ENCODE results near the gene KMO. TPM values are rescaled to one million over a fixed set of nuclear protein-coding genes. Genes with fewer than 3 reads are reported as not detected.

KMO gene
- total and polyA plus RNA-seq, 2 donors (not counting 3 experiments of a cell fraction or from before 2014, with no cell fraction given) = not detected

- peak; percentile 85 for FAIRE-seq
- POLR2A ChIA-PET = no interaction called here
- Histone ChIP-seq H3K36me3 (ENCODE audit: control insufficient read depth in 2 of 2, extremely low read depth in 1 of 2, insufficient read depth in 2 of 2, low read length in 2 of 2) (no peaks in the 10 kb centered on the region), H4K20me1 (replicated peaks; ENCODE audit: control insufficient read depth, extremely low read depth, insufficient read depth, low read length) (no peaks in the 10 kb centered on the region), H3K4me2 (ENCODE audit: insufficient read depth, low read length) (peak overlapping the region; percentile 100), H3K27me3 (ENCODE audit: control insufficient read depth in 2 of 2, insufficient read depth in 2 of 2, low read length in 2 of 2) (peaks cover 22 to 57% of the 10 kb centered on the region in 2 experiments), H3K27ac (ENCODE audit: insufficient read depth, low read depth, low read length) (no peak overlapping the region), H3K79me2 (ENCODE audit: control insufficient read depth, insufficient read depth, low read length) (no peaks in the 10 kb centered on the region), H3K9ac (replicated peaks; ENCODE audit: extremely low read depth, insufficient read depth, low read length) (peak overlapping the region; percentile 60), H3K4me3 (replicated peaks in 1 of 3; ENCODE audit: insufficient read depth in 1 of 3, low read depth in 1 of 3, low read length in 3 of 3) (peak overlapping the region; percentile 35 to 93 (median 84)), H3K9me3 (replicated peaks; ENCODE audit: control insufficient read depth, insufficient read depth, low read length) (no peaks in the 10 kb centered on the region), H3K4me1 (ENCODE audit: control insufficient read depth, extremely low read depth, insufficient read depth, low read length) (peaks cover 8% of the 10 kb centered on the region), H2AFZ (ENCODE audit: low read depth, low read length) (peak overlapping the region; percentile 88), H3K9me1 (replicated peaks; ENCODE audit: control insufficient read depth, extremely low read depth, insufficient read depth, low read length) (no peaks in the 10 kb centered on the region)
- peak; percentile 79 for DNase-seq (ENCODE audit: low read depth, low spot score)
- TF ChIP-seq CTCF (IDR thresholded peaks at IDR 0.05; ENCODE audit: extremely low read depth in 1 of 2, insufficient read depth in 1 of 2, low read depth in 1 of 2, low read length in 2 of 2) = peak; percentile 31 to 34
- TF ChIP-seq MYC (IDR thresholded peaks at IDR 0.05; ENCODE audit: low read depth, low read length) = no peak
- CTCF ChIA-PET = interaction anchor here (0.9 to 1.1 kb wide), 4 partner anchors 95 to 454 kb away, joined by 3 to 8 read pairs (median 4); partner anchors contain the start of gene EXO1
- BruUV-seq (replicated peaks) = no TSS peak
- dilution Hi-C loops (cut with MboI; ENCODE audit: extremely low pct_ligation_motif_present, low sequenced_read_pairs) = no loop called here
- intact Hi-C loops (cut with micrococcal nuclease) = loop anchor here (1.0 to 5.0 kb wide), 8 partner anchors 79 to 486 kb away; partner anchors contain the start of gene EXO1
These were observed 700 bp upstream of the KMO start for GRCh38 chr1:241531195-241532161.

DNA sequence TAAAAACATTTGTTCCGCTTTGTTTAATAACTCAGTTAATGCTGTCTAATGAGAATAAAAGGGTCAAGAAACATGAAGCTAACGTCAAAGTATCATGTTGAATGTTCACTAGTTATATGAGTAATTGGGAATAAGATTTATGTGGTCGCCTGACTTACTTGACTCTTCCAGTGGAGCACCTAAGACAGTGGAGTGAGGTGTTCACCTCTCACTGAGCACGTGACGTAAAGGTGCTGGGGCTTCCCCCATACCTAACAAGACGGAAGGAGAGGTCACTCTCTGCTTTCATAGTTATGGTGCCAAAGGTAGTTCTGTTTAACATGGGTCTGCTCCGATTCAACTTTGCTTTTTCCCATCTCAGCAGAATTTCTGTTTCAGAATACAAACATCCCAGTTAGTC is 686 bp downstream of the KMO start:
- intact Hi-C loops (cut with micrococcal nuclease) (loop anchor here (1.0 to 5.0 kb wide), 2 partner anchors 364 to 453 kb away; no protein-coding TSS in a partner anchor), dilution Hi-C loops (cut with MboI; ENCODE audit: extremely low pct_ligation_motif_present, low sequenced_read_pairs) (no loop called here)
- no peak overlapping the region for H3K4me2 ChIP-seq (ENCODE audit: insufficient read depth, low read length)
- H3K79me2 ChIP-seq (ENCODE audit: control insufficient read depth, insufficient read depth, low read length) = no peaks in the 10 kb centered on the region
- ChIA-PET POLR2A (interaction anchor here (0.6 kb wide), 1 partner anchor 108 kb away, joined by 6 read pairs; the partner anchor contains the start of genes CHML and OPN3), CTCF (interaction anchor here (0.9 to 1.1 kb wide), 3 partner anchors 94 to 453 kb away, joined by 3 to 8 read pairs (median 4); partner anchors contain the start of gene EXO1)
- no peaks in the 10 kb centered on the region for H3K36me3 ChIP-seq (ENCODE audit: control insufficient read depth in 2 of 2, extremely low read depth in 1 of 2, insufficient read depth in 2 of 2, low read length in 2 of 2)
- BruUV-seq (replicated peaks) = no TSS peak
- no peak overlapping the region for H2AFZ ChIP-seq (ENCODE audit: low read depth, low read length)
- DNase-seq (ENCODE audit: low read depth, low spot score) = no peak
- no peak overlapping the region for H3K27ac ChIP-seq (ENCODE audit: insufficient read depth, low read depth, low read length)
- H3K27me3 ChIP-seq (ENCODE audit: control insufficient read depth in 2 of 2, insufficient read depth in 2 of 2, low read length in 2 of 2) = peaks cover 22 to 51% of the 10 kb centered on the region in 2 experiments
- no peaks in the 10 kb centered on the region for H3K9me3 ChIP-seq (replicated peaks; ENCODE audit: control insufficient read depth, insufficient read depth, low read length)
- no peak overlapping the region for H3K4me3 ChIP-seq (replicated peaks in 1 of 3; ENCODE audit: insufficient read depth in 1 of 3, low read depth in 1 of 3, low read length in 3 of 3)
- TF ChIP-seq FOS (IDR thresholded peaks at IDR 0.05; ENCODE audit: borderline replicate concordance, insufficient read depth, low read length) (no peak), CTCF (IDR thresholded peaks at IDR 0.05; ENCODE audit: extremely low read depth in 1 of 2, insufficient read depth in 1 of 2, low read depth in 1 of 2, low read length in 2 of 2) (no peak), EZH2 (IDR thresholded peaks at IDR 0.05; ENCODE audit: borderline replicate concordance, low read depth, low read length, severe bottlenecking) (no peak), POLR2AphosphoS5 (IDR thresholded peaks at IDR 0.05; ENCODE audit: insufficient read depth, low read depth, low read length) (no peak), MYC (IDR thresholded peaks at IDR 0.05; ENCODE audit: low read depth, low read length) (no peak), POLR2A (IDR thresholded peaks at IDR 0.05; ENCODE audit: low read depth, low read length) (no peak), GATA2 (IDR thresholded peaks at IDR 0.05; ENCODE audit: insufficient read depth, insufficient read length, low read depth, low read length) (no peak), JUN (IDR thresholded peaks at IDR 0.05; ENCODE audit: borderline replicate concordance, insufficient read depth, insufficient read length, low read depth) (no peak)
- TF ChIP-seq, protein P1, sequence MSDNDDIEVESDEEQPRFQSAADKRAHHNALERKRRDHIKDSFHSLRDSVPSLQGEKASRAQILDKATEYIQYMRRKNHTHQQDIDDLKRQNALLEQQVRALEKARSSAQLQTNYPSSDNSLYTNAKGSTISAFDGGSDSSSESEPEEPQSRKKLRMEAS (IDR thresholded peaks at IDR 0.05; ENCODE audit: insufficient read depth, insufficient read length) = no peak
- no peaks in the 10 kb centered on the region for H3K9me1 ChIP-seq (replicated peaks; ENCODE audit: control insufficient read depth, extremely low read depth, insufficient read depth, low read length)
- H3K4me1 ChIP-seq (ENCODE audit: control insufficient read depth, extremely low read depth, insufficient read depth, low read length) = peaks cover 8% of the 10 kb centered on the region
- H3K9ac ChIP-seq (replicated peaks; ENCODE audit: extremely low read depth, insufficient read depth, low read length) = no peak overlapping the region
- no peak for FAIRE-seq
- no peaks in the 10 kb centered on the region for H4K20me1 ChIP-seq (replicated peaks; ENCODE audit: control insufficient read depth, extremely low read depth, insufficient read depth, low read length)

Data from endothelial cell of umbilical vein (primary cell).